ENCODE results near the gene SETD1B. TPM values are rescaled to one million over a fixed set of nuclear protein-coding genes. Genes with fewer than 3 reads are reported as not detected.
A peak's percentile ranks its signal among the peaks of the same experiment; 100 is the strongest.

The SETD1B gene
- total and polyA plus RNA-seq, 2 donors (not counting 1 experiment from before 2014, with no cell fraction given) = 7.9 to 61.4 TPM

DNA sequence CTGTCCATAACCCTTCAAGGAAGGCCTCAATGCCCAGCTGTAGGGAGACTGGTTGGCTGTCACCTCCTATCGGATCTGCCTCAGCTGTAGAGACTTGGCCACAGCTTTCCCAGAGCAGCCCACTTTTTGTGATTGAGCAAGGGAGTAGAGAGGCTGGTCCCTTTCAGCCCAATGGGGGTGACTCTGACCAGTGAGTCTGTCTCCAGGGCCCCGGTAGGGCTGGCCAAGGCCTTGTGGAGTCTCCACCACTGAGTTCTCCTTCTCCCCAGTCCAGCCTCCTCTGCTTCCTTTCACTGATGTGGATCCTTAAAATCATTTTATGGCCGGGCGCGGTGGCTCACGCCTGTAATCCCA is 69.4 kb downstream of the SETD1B start:
- no peak overlapping the region for H3K9ac ChIP-seq (ENCODE audit: low read length)
- no peaks in the 10 kb centered on the region for H3K27me3 ChIP-seq (replicated peaks in 1 of 4; ENCODE audit: control extremely low read depth in 1 of 4, control insufficient read depth in 3 of 4, insufficient read depth in 4 of 4, low read length in 3 of 4)
- intact Hi-C loops (cut with micrococcal nuclease) = no loop called here
- no peak overlapping the region for H2AFZ ChIP-seq (ENCODE audit: insufficient read depth, low read depth, low read length, poor library complexity, severe bottlenecking)
- ATAC-seq (ENCODE audit: low read depth) (no peak), DNase-seq (no peak)
- ChIA-PET POLR2A (no interaction called here), CTCF (no interaction called here)
- H3K27ac ChIP-seq (ENCODE audit: low read length in 2 of 2) = no peak overlapping the region
- TF ChIP-seq, protein P1, sequence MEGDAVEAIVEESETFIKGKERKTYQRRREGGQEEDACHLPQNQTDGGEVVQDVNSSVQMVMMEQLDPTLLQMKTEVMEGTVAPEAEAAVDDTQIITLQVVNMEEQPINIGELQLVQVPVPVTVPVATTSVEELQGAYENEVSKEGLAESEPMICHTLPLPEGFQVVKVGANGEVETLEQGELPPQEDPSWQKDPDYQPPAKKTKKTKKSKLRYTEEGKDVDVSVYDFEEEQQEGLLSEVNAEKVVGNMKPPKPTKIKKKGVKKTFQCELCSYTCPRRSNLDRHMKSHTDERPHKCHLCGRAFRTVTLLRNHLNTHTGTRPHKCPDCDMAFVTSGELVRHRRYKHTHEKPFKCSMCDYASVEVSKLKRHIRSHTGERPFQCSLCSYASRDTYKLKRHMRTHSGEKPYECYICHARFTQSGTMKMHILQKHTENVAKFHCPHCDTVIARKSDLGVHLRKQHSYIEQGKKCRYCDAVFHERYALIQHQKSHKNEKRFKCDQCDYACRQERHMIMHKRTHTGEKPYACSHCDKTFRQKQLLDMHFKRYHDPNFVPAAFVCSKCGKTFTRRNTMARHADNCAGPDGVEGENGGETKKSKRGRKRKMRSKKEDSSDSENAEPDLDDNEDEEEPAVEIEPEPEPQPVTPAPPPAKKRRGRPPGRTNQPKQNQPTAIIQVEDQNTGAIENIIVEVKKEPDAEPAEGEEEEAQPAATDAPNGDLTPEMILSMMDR (IDR thresholded peaks at IDR 0.05) = no peak
- TF ChIP-seq EZH2 (IDR thresholded peaks at IDR 0.05; ENCODE audit: borderline replicate concordance, insufficient read depth, low read depth, low read length, poor library complexity, severe bottlenecking) = no peak
- no peaks in the 10 kb centered on the region for H3K79me2 ChIP-seq (ENCODE audit: control insufficient read depth, insufficient read depth, low read length)
- no peaks in the 10 kb centered on the region for H4K20me1 ChIP-seq (ENCODE audit: control insufficient read depth, insufficient read depth, low read length, poor library complexity, severe bottlenecking)
- no peaks in the 10 kb centered on the region for H3K9me3 Mint-ChIP-seq (ENCODE audit: insufficient read depth)
- H3K27ac Mint-ChIP-seq = no peak overlapping the region
- no peak overlapping the region for H3K4me3 Mint-ChIP-seq
- 96% methylated on average over 5 of the region's 6 CpGs for WGBS (ENCODE audit: insufficient coverage)
- no peak overlapping the region for H3K4me2 ChIP-seq (replicated peaks; ENCODE audit: low read depth, low read length, poor library complexity, severe bottlenecking)
- H3K4me3 ChIP-seq (ENCODE audit: control extremely low read depth in 1 of 5, extremely low read depth in 1 of 5, insufficient read depth in 1 of 5, low read depth in 2 of 5, low read length in 4 of 5) = no peak overlapping the region
- H3K9me3 ChIP-seq (ENCODE audit: control extremely low read depth in 1 of 3, control insufficient read depth in 2 of 3, insufficient read depth in 1 of 3, low read length in 2 of 3) = no peaks in the 10 kb centered on the region
- H3K4me1 Mint-ChIP-seq = peaks cover 3% of the 10 kb centered on the region
- no peaks in the 10 kb centered on the region for H3K36me3 ChIP-seq (replicated peaks in 1 of 2; ENCODE audit: control extremely low read depth in 1 of 2, control insufficient read depth in 1 of 2, extremely low read depth in 1 of 2, insufficient read depth in 2 of 2, low read length in 1 of 2)
- peaks cover 0 to 5% of the 10 kb centered on the region in 2 donors for H3K4me1 ChIP-seq (ENCODE audit: control insufficient read depth in 2 of 2, insufficient read depth in 2 of 2, low read length in 2 of 2)
- H3K27me3 Mint-ChIP-seq = no peaks in the 10 kb centered on the region

DNA sequence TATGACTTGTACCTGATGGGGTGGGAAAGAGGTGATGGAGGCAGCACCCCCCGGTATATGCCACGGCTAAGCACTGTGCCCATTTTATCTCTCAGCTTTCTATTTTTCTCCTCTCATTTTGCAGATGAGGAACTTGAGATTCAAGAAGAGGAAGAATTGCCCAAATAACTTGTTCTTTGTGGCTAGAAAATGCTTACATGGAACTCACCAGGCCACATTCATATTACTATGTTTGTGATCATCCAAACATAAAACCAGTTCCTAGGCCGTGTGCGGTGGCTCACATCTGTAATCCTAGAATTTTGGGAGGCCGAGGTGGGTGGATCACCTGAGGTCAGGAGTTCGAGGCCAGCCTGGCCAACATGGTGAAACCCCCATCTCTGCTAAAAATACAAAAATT is 70.3 kb downstream of the SETD1B start:
- H3K27ac Mint-ChIP-seq = peak overlapping the region; percentile 38
- H4K20me1 ChIP-seq (ENCODE audit: control insufficient read depth, insufficient read depth, low read length, poor library complexity, severe bottlenecking) = no peaks in the 10 kb centered on the region
- no peak for ATAC-seq (ENCODE audit: low read depth)
- no peak overlapping the region for H2AFZ ChIP-seq (ENCODE audit: insufficient read depth, low read depth, low read length, poor library complexity, severe bottlenecking)
- POLR2A ChIA-PET = no interaction called here
- H3K9me3 Mint-ChIP-seq (ENCODE audit: insufficient read depth) = no peaks in the 10 kb centered on the region
- H3K27me3 ChIP-seq (replicated peaks in 1 of 4; ENCODE audit: control extremely low read depth in 1 of 4, control insufficient read depth in 3 of 4, insufficient read depth in 4 of 4, low read length in 3 of 4) = no peaks in the 10 kb centered on the region
- no peak overlapping the region for H3K4me3 ChIP-seq (ENCODE audit: control extremely low read depth in 1 of 5, extremely low read depth in 1 of 5, insufficient read depth in 1 of 5, low read depth in 2 of 5, low read length in 4 of 5)
- no CpG with 5 or more reads among the region's 6 CpGs for WGBS (ENCODE audit: insufficient coverage)
- H3K9me3 ChIP-seq (ENCODE audit: control extremely low read depth in 1 of 3, control insufficient read depth in 2 of 3, insufficient read depth in 1 of 3, low read length in 2 of 3) = no peaks in the 10 kb centered on the region
- no peak overlapping the region for H3K9ac ChIP-seq (ENCODE audit: low read length)
- no peak overlapping the region for H3K27ac ChIP-seq (ENCODE audit: low read length in 2 of 2)
- H3K4me1 ChIP-seq (ENCODE audit: control insufficient read depth in 2 of 2, insufficient read depth in 2 of 2, low read length in 2 of 2) = peaks cover 0 to 5% of the 10 kb centered on the region in 2 donors
- H3K4me1 Mint-ChIP-seq = peaks cover 3% of the 10 kb centered on the region
- H3K4me3 Mint-ChIP-seq = no peak overlapping the region
- CTCF ChIA-PET = no interaction called here
- H3K79me2 ChIP-seq (ENCODE audit: control insufficient read depth, insufficient read depth, low read length) = no peaks in the 10 kb centered on the region
- H3K36me3 ChIP-seq (replicated peaks in 1 of 2; ENCODE audit: control extremely low read depth in 1 of 2, control insufficient read depth in 1 of 2, extremely low read depth in 1 of 2, insufficient read depth in 2 of 2, low read length in 1 of 2) = no peaks in the 10 kb centered on the region
- no peak for DNase-seq
- H3K27me3 Mint-ChIP-seq = no peaks in the 10 kb centered on the region
- intact Hi-C loops (cut with micrococcal nuclease) = no loop called here
- H3K4me2 ChIP-seq (replicated peaks; ENCODE audit: low read depth, low read length, poor library complexity, severe bottlenecking) = no peak overlapping the region
- no peak for TF ChIP-seq EZH2 (IDR thresholded peaks at IDR 0.05; ENCODE audit: borderline replicate concordance, insufficient read depth, low read depth, low read length, poor library complexity, severe bottlenecking)
- TF ChIP-seq, protein P1 (IDR thresholded peaks at IDR 0.05) = no peak
